ACHN (cell line): ENCODE data around the gene UBE4A.
A peak's percentile ranks its signal among the peaks of the same experiment; 100 is the strongest.

Source experiments
- DNase-seq: peaks from one replicate; pipeline ENCODE4 v3.0.0-alpha.2; 2015
- in situ Hi-C: cut with HindIII; loops from 2 replicates; pipeline ENCODE4 v1.10.0; 2017; ENCODE audit warnings: low sequenced_read_pairs, low pct_ligation_motif_present, low pct_unique_long_range_greater_than_20kb

The UBE4A gene

GRCh38 chr11:118359295-118359958 is at the start of gene UBE4A:
UBE4A (plus strand) TSS chr11:118359600; CDS start chr11:118365081, 5,481 bp downstream.
- DNase-seq: peak; percentile 91
- in situ Hi-C loops: no loop called here

GRCh38 chr11:118310271-118310670 is 49.1 kb upstream of the UBE4A start:
- in situ Hi-C loops: no loop called here
- DNase-seq: no peak

- in situ Hi-C loops: no loop called here
- DNase-seq: no peak
These were observed 48.5 kb upstream of the UBE4A start for GRCh38 chr11:118310781-118311485.

DNA sequence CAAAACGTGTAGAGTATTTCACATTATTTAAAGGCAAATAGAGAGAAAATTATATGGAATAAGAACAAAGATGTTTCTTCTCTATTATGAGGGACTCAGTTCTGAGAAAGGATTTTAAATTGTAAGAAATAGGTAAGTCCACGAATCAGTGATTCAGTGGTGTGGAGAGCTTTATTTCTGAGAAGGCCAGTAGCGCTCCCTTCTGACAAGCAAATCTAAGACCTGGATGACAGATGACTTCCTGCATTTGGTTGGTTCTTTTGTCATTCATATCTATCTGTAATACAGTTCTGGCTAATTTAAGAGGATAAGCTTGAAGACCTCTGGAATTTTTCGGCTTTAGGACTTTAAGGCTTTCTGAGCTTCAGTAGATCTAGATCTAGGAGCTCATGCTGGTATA is 47.9 kb upstream of the UBE4A start:
- in situ Hi-C loops: no loop called here
- no peak for DNase-seq

DNA sequence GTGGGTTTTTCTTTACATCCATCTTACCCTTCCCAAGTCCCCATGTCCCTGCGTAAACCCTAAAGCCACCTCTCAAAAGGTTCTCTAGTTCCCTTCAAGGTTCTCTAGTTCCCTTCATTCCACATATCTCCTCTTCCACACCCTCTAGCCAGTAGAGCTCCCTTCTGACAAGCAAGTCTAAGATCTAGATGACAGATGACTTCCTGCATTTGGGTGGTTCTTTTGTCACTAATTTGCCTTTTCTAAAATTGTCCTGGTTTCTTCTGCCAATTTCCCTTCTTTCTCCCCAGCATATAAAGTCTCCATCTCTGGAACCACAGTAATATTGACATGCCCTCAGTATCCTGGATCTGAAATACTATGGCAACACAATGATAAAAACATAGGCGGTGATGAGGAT is 47.1 kb upstream of the UBE4A start:
- in situ Hi-C loops: no loop called here
- no peak for DNase-seq

- DNase-seq: no peak
- in situ Hi-C loops: no loop called here
These were observed 46.2 kb upstream of the UBE4A start for GRCh38 chr11:118313242-118313641.

DNA sequence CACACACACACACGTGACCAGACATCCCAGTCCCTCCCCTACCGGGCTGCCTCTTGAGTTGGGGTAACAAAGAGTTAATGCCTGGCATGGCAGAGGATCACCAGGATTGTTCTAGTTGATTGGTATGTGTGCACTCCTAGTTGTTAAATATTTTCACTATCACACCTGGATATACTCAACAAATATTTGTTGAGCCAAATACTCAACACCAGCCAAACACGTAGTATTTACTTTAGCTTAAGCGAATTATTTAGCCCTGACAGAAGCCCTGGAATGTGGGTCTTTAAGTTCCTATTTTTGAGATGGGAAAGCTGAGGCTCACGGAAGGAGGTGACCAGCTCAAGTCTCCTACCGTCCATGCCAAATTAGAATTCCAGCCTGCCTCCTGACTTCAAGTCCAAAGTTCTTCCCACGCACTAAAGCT is 44.4 kb upstream of the UBE4A start:
- in situ Hi-C loops: no loop called here
- no peak for DNase-seq

GRCh38 chr11:118318124-118318523 is 41.3 kb upstream of the UBE4A start:
- no peak for DNase-seq
- in situ Hi-C loops: no loop called here

DNA sequence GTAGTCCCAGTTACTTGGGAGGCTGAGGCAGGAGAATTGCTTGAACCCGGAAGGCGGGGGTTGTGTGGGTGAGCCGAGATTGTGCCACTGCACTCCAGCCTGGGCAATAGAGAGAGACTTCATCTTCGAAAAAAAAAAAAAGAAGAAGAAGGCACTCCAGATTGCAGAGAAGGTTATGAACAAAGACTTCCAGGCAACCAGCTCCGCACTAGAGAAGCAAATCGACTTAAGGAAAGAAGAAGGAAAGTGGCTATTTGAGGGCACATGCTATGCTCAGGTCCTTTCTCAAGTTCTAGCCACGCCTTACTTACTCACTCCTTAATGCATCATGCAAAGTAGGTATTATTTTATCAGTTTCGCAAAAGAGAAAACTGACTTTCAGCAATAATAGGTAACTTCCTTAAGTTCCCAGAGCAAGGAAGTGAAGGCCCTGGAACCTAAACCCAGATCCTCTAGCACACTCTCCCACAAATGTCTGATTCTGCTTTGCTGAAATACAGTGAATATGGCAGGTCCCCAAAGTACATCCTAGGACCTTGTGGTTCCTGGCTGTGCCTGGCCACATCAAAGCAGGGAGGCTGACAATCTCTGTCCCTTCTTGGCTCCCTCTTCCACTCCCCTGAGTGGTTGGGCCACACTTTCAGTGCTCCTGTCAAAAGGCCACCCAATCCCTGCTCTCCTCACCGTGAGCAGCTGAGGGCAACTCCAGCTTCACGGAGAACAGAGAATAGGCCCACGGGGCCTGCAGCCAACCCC is 40.6 kb upstream of the UBE4A start:
- no peak for DNase-seq
- in situ Hi-C loops: no loop called here

DNA sequence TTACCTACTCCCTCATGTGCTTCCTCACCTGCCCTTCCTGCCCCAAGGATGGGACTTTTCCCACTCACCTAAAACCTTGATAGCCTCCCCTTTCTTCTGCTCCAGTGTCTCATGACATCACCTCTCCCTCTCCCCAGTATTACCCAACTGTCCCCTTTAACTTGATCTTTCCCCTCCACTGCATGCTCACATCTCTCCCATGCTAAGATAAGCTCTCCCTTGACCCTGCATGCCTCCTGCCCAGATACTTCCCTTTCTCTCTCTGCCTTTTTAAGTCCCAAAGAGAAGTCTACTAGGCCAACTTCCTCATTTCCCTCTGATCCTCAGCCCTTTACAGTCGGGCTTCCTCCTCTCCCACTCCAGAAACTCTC is 40.1 kb upstream of the UBE4A start:
- in situ Hi-C loops: no loop called here
- no peak for DNase-seq

- no peak for DNase-seq
- in situ Hi-C loops: no loop called here
These were observed 38.9 kb upstream of the UBE4A start for GRCh38 chr11:118320515-118320914.

GRCh38 chr11:118321386-118322082 is 37.9 kb upstream of the UBE4A start:
- DNase-seq: no peak
- in situ Hi-C loops: no loop called here

GRCh38 chr11:118322721-118323120 is 36.7 kb upstream of the UBE4A start:
- in situ Hi-C loops: no loop called here
- no peak for DNase-seq

- in situ Hi-C loops: no loop called here
- DNase-seq: no peak
These were observed 34.1 kb upstream of the UBE4A start for GRCh38 chr11:118325283-118325682.

- no peak for DNase-seq
- in situ Hi-C loops: no loop called here
These were observed 30.7 kb upstream of the UBE4A start for GRCh38 chr11:118328745-118329144.

GRCh38 chr11:118334745-118335144 is 24.7 kb upstream of the UBE4A start:
- no peak for DNase-seq
- in situ Hi-C loops: no loop called here

DNA sequence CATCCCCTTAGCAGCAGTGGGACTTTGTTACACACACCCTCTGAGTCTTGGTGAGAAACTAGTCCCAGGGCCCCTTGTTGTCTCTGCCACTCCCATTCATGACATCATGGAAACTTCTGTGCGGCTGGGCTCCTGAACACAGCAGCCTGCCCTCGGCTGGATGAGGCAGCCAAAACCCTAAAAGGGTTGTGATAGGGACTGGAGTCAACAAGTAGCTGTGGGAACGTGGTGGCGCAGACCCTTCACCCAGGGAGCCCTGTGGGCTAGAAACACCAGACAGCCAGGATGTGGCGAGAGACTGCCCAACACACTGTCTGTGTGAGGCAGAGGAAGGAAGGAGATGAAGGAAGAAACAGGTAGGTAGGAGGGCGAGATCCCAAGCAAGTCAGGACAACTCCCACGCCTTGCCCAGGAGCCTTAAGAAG is 20.8 kb upstream of the UBE4A start:
- in situ Hi-C loops: no loop called here
- DNase-seq: no peak

GRCh38 chr11:118339281-118339961 is 20.0 kb upstream of the UBE4A start:
- in situ Hi-C loops: no loop called here
- DNase-seq: no peak

GRCh38 chr11:118340449-118340848 is 19.0 kb upstream of the UBE4A start:
- in situ Hi-C loops: no loop called here
- no peak for DNase-seq
